Measurements from ENCODE around the gene ARHGAP27.

ARHGAP27 gene

DNA sequence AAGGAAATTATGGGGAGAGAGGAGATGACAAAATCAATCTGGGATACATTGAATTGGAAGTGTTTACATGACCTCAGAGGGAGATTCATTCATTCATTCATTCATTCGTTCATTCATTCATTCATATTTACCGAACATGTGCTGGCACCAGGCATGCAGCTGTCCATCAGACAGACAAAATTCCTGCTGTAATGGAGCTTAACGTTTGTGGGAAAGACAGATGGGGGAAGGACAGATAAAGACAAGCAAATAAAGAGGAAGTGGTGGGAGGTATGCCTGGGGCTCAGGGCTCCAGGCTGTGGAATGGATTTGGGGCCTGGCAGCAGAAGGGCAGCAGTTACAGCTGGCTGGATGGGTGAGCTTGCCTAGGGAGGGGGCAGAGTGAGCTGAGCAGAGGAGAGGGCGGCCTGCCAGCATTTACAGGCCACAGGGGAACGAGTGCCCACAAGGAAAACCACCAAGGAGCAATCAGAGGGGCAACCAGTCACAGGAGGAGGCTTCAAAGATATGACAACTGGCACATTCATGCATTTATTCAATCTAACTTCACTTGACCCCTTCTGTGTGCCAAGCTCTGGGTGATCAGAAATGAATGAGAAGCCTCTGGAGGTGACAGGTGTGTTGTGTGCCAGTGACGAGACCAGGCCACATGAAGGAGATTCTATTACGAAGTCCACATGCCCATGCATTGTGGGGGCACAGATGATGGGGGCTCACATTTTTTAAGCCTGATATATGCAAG lies 48.5 kb downstream of the ARHGAP27 start:
- peak; percentile 67 to 82 for DNase-seq

DNA sequence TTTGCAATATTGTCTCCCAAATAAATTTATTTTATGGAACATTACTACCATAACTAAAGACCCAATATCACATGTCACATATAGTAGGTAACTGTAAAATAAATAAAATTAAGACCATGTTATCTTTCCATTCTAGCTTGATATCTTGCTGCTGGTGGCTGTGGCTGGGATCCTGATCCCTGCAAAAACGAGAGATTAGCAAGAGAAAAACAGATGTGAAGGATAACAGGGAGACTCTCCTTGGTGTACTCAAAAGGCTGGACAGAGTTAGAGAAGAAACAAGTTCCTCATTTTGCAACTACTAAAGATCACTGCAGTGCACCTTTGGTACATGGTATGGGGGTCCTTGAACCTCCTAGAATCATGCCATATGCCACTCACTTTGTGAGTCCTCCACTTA lies 49.7 kb downstream of the ARHGAP27 start:
- DNase-seq, result peak in 1 of 2 experiments; percentile 28

DNA sequence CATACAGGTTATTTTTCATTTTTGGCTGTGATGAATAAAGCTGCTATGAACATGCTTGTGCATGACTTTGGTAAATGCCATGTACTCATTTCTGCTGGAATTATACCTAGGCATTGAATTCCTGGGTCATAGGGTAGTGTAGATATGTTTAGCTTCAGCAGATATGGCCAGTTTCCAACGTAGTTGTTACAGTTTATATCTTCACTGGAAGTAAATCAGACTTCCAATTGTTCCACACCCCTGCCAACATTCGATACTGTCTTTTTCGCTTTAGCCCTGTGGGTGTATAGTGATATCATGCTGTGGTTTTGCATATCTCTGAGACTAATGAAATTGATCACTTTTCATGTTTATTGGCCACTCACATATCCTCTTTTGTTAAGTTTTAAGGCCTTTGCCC lies 50.4 kb downstream of the ARHGAP27 start:
- no peak for DNase-seq

GRCh38 chr17:45380991-45381390 lies 51.7 kb downstream of the ARHGAP27 start:
- no peak for DNase-seq

- no peak for DNase-seq
Measured at GRCh38 chr17:45380046-45380765, 52.5 kb downstream of the ARHGAP27 start.

- no peak for DNase-seq
Measured at GRCh38 chr17:45377401-45377800, 55.3 kb downstream of the ARHGAP27 start.

- no peak for DNase-seq
Measured at GRCh38 chr17:45376171-45377005, 56.3 kb downstream of the ARHGAP27 start.

GRCh38 chr17:45374501-45374900 lies 58.2 kb downstream of the ARHGAP27 start:
- DNase-seq, result no peak

- no peak for DNase-seq
Measured at GRCh38 chr17:45372325-45372869, 60.3 kb downstream of the ARHGAP27 start.

- peak; percentile 23 to 43 for DNase-seq
Measured at GRCh38 chr17:45371414-45372324, 61.0 kb downstream of the ARHGAP27 start.

GRCh38 chr17:45370949-45371413 lies 61.7 kb downstream of the ARHGAP27 start:
- no peak for DNase-seq

DNA sequence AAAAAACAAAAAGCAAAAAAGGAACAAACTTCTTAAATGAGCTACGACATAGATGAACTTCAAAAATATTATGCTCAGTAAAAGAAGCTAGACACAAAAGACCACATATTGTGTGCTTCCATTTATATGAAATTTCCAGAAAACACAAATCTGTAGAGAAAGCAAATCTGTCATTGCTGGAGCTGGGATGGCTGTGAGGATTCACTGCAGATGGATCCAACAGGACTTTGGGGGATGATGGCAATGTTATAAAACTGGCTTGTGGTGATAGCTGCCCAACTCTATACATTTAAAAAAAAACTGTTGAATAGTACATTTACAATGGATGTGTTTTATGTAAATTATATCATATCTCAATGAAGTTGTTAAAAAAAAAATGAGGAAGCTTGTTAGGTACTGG lies 63.2 kb downstream of the ARHGAP27 start:
- no peak for DNase-seq

GRCh38 chr17:45368651-45369050 lies 64.0 kb downstream of the ARHGAP27 start:
- DNase-seq, result no peak

GRCh38 chr17:45367216-45367615 lies 65.5 kb downstream of the ARHGAP27 start:
- DNase-seq, result no peak

DNA sequence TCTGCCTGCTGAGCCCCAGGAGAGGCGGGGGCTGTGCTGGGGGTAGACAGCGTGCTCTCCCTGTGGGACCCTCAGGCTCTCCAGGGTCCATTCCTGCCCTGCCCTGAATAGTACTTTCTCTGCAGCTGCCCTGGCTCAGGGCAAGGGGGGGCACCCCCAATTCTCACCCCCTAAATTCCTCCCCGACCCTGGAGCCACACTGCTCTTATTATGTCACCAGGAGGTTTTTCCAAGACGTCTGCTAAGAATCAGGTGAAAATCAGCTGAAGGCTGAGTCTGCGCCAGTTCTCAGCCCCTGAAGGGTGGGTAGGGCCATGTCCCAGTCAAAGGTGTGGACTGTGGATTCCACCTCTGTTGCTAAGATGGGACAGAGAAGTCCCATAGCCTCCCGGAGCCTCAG lies 66.0 kb downstream of the ARHGAP27 start:
- no peak for DNase-seq

- DNase-seq, result no peak
Measured at GRCh38 chr17:45366049-45366448, 66.6 kb downstream of the ARHGAP27 start.

DNA sequence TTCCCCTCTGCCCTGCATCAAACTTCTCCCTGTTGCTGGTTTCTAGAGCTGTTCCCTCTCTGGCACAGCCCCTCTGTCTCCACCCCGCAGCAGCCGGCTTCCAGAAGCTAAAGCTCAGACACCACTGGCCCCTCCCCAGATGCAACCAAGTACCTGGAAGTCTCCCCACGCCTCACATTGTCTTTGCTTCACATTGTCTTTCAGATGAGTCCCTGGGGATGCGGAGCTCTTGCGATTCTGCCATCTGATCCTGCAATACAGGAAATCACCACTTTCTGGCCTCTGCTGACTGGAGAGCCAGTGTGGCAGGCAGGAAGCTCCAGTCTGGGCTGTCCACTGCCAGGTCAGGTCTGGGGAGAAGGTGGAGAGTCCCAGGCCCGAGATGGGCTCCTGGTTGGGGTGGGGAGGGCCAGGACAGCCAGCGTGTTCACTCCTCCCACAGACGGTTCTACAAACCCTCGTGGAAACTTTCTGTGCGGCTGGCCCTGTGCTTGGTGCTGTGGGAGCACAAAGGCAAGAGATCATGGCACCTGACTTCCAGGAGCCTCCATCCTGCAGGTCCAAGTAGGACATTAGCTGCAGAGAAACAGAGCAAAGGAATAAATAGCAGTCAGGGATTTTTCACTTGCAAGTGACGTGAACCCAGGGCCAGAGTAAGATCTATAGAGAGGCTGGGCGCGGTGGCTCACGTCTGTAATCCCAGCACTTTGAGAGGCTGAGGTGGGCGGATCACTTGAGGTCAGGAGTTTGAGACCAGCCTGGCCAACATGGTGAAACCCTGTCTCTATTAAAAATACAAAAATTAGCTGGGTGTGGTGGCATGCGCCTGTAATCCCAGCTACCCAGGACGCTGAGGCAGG lies 67.9 kb downstream of the ARHGAP27 start:
- DNase-seq, result peak in 1 of 2 experiments; percentile 55

GRCh38 chr17:45363498-45363897 lies 69.2 kb downstream of the ARHGAP27 start:
- DNase-seq, result no peak

GRCh38 chr17:45361976-45362375 lies 70.7 kb downstream of the ARHGAP27 start:
- DNase-seq, result no peak

DNA sequence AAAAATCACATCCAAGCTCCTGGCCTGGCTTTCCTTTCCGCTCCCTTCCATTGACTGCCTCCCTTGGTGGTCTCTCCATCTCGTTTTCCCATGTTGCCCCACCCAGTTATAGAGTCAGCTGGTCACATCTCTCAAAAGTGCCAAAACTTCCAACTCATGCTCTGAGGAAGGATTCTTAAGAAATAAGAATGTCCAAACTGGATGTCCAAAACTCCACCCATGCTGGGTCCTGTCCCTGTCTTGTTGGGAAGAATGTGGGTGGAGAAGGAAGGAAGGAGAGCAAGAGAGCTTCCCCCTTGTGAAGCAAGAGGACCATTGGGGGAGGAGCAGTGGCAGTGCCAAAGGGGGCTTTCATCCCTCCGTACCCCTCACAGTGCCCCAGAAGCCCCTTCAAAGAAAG lies 71.2 kb downstream of the ARHGAP27 start:
- DNase-seq, result no peak

Data from NCI-H524 (cell line).